GM12892 (cell line): ENCODE data around the gene CYP4Z1.
"Not testable (repeated sequence)": the region's sequence is repeated elsewhere in the genome, so short reads cannot be mapped to it uniquely, and the experiment has no call there.

Experiments used
- POLR2A ChIP-seq: IDR thresholded peaks from 2 replicates; pipeline ENCODE4 v1.6.1; 2011; ENCODE audit warnings: low read depth, low read length, control low read depth
- POLR2AphosphoS5 ChIP-seq: IDR thresholded peaks from 2 replicates; pipeline ENCODE4 v1.6.1; 2011; ENCODE audit warnings: low read depth, low read length, control low read depth
- TAF1 ChIP-seq: IDR thresholded peaks from 2 replicates; pipeline ENCODE4 v1.6.1; 2011; ENCODE audit warnings: low read depth, mild to moderate bottlenecking, control low read depth, low read length, borderline replicate concordance

- not testable (repeated sequence) for TF ChIP-seq POLR2A, TAF1, POLR2AphosphoS5
Measured at GRCh38 chr1:47124834-47125233, 57.8 kb downstream of the CYP4Z1 start.
